GM13977 (cell line): ENCODE results near the gene HOXB13.

ENCODE experiments used
- DNase-seq: peaks from one replicate; pipeline ENCODE4 v3.0.0; 2012; ENCODE audit warnings: low spot score
- CTCF ChIP-seq: IDR thresholded peaks from 2 replicates; pipeline ENCODE4 v1.5.1; 2012; ENCODE audit warnings: mild to moderate bottlenecking, control low read depth; ENCODE audit not compliant: insufficient read depth; ENCODE audit errors: extremely low read depth, missing control alignments
- in situ Hi-C: fragments of 300-500 bp; cut with MboI; formaldehyde crosslinking; loops from one replicate; pipeline ENCODE4 v1.12.0; 2022; ENCODE audit warnings: low sequenced_read_pairs, low pct_unique_long_range_greater_than_20kb, mixed read lengths, inconsistent platforms; ENCODE audit not compliant: unreplicated experiment

HOXB13 gene

GRCh38 chr17:48749621-48750553 lies 21.3 kb upstream of the HOXB13 start:
- TF ChIP-seq CTCF = no peak
- DNase-seq = no peak
- in situ Hi-C loops = no loop called here

GRCh38 chr17:48748718-48749566 lies 20.4 kb upstream of the HOXB13 start:
- in situ Hi-C loops = no loop called here
- DNase-seq = no peak
- TF ChIP-seq CTCF = no peak

GRCh38 chr17:48747445-48748363 lies 19.2 kb upstream of the HOXB13 start:
- in situ Hi-C loops = no loop called here
- no peak for DNase-seq
- no peak for TF ChIP-seq CTCF

- in situ Hi-C loops = no loop called here
- TF ChIP-seq CTCF = no peak
- no peak for DNase-seq
These were observed 18.4 kb upstream of the HOXB13 start for GRCh38 chr17:48746916-48747444.

- TF ChIP-seq CTCF = no peak
These were observed 17.1 kb upstream of the HOXB13 start for GRCh38 chr17:48745381-48746275.

More at GRCh38 chr17:48745381-48746275, 17.1 kb upstream of the HOXB13 start:
- in situ Hi-C loops = no loop called here
- no peak for DNase-seq
